Fibroblast of lung (primary cell): ENCODE results near the gene CDO1. TPM values are rescaled to one million over a fixed set of nuclear protein-coding genes. Genes with fewer than 3 reads are reported as not detected.

Source experiments
- DNase-seq, 2 donors: peaks; one replicate each; pipeline versions ENCODE4 v3.0.0 to v3.0.0-alpha.2; 2010; ENCODE audit warnings: low read depth in 2 of 2
- H2AFZ ChIP-seq: 2 replicates; pipeline ENCODE4 v1.5.1; 2012; ENCODE audit warnings: low read length, control low read depth, inconsistent platforms
- H3K27ac ChIP-seq: 2 replicates; pipeline ENCODE4 v1.5.1; 2011; ENCODE audit warnings: low read length, control low read depth; ENCODE audit not compliant: insufficient read depth
- H3K27me3 ChIP-seq: 2 replicates; pipeline ENCODE4 v1.5.1; 2011; ENCODE audit warnings: mild to moderate bottlenecking, low read length; ENCODE audit not compliant: control insufficient read depth, insufficient read depth
- H3K36me3 ChIP-seq: 2 replicates; pipeline ENCODE4 v1.5.1; 2011; ENCODE audit warnings: low read length; ENCODE audit not compliant: control insufficient read depth, insufficient read depth
- H3K4me1 ChIP-seq: 2 replicates; pipeline ENCODE4 v1.5.1; 2011; ENCODE audit warnings: low read length; ENCODE audit not compliant: control insufficient read depth, insufficient read depth; ENCODE audit errors: extremely low read depth
- H3K4me2 ChIP-seq: 2 replicates; pipeline ENCODE4 v1.5.1; 2011; ENCODE audit warnings: low read length, control low read depth; ENCODE audit not compliant: insufficient read depth; ENCODE audit errors: extremely low read depth
- H3K4me3 ChIP-seq, 4 experiments: fragments of 200-600 bp in 1 of 4; sonication (generic) in 1 of 4; replicated peaks in 1 of 4; 2 replicates each; pipeline ENCODE4 v1.5.1; 2011 to 2016; ENCODE audit warnings: low read length in 4 of 4, low read depth in 3 of 4, mild to moderate bottlenecking in 3 of 4, control low read depth in 2 of 4, inconsistent platforms in 1 of 4, mixed read lengths in 1 of 4; ENCODE audit not compliant: insufficient read depth in 1 of 4; ENCODE audit errors: control extremely low read depth in 1 of 4
- H3K79me2 ChIP-seq: 2 replicates; pipeline ENCODE4 v1.5.1; 2012; ENCODE audit warnings: mild to moderate bottlenecking, low read length, inconsistent platforms; ENCODE audit not compliant: control insufficient read depth, insufficient read depth
- H3K9ac ChIP-seq: 2 replicates; pipeline ENCODE4 v1.5.1; 2011; ENCODE audit warnings: mild to moderate bottlenecking, low read length, control low read depth; ENCODE audit not compliant: insufficient read depth
- H3K9me3 ChIP-seq: 2 replicates; pipeline ENCODE4 v1.5.1; 2012; ENCODE audit warnings: low read depth, low read length; ENCODE audit not compliant: control insufficient read depth, insufficient read depth
- H4K20me1 ChIP-seq: 2 replicates; pipeline ENCODE4 v1.5.1; 2011; ENCODE audit warnings: low read length; ENCODE audit not compliant: control insufficient read depth, insufficient read depth; ENCODE audit errors: extremely low read depth
- EZH2 ChIP-seq: IDR thresholded peaks from 2 replicates; pipeline ENCODE4 v1.5.1; 2012; ENCODE audit warnings: low read length, control low read depth, mild to moderate bottlenecking; ENCODE audit errors: missing control alignments
- polyA plus RNA-seq, 2 donors: library from polyadenylated mRNA; depleted of rRNA in 1 of 2; stranded (reverse) in 1 of 2; unstranded in 1 of 2; fragments of >200 nt; gene quantifications; 2 replicates each; pipeline ENCODE4 v1.2.1, GENCODE V29; 2011 to 2012; ENCODE audit warnings: missing spikeins in 1 of 2
- total RNA-seq: library from RNA; depleted of rRNA; stranded (reverse); fragments of >200 nt; gene quantifications from 2 replicates; pipeline ENCODE4 v1.2.1, GENCODE V29; 2014
- TF ChIP-seq, protein P1 (sequence below), 2 donors: IDR thresholded peaks in 1 of 2; conservative IDR thresholded peaks in 1 of 2; 1 replicate in 1 of 2; 2 replicates in 1 of 2; pipeline ENCODE4 v1.5.1; 2011 to 2012; ENCODE audit warnings: low read length in 2 of 2, control low read depth in 1 of 2, inconsistent platforms in 1 of 2, low read depth in 1 of 2, mild to moderate bottlenecking in 1 of 2

The CDO1 gene
- total and polyA plus RNA-seq, 2 donors (not counting 1 experiment from before 2014, with no cell fraction given): 0.85 to 6.9 TPM

DNA sequence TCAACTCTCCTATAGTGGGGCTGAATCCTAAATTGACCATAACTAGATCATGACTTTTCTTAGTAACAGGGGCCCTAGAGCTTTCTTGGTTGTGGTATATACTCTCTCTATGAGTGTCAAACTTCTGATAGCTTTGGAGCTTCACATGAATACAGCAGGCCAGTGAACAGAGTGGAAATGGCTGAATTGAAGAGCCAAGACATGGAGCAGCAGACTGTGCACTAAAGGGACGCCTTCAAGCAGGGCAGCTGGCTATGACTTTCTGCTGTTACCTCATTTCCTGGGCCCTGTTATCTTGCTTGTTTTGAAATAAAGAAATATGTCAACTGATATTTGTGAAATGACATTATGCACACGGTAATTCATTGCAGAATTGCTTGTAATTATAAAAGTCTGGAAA is 16.4 kb downstream of the CDO1 start:
- H3K27me3 ChIP-seq: no peaks in the 10 kb centered on the region
- H3K4me1 ChIP-seq: no peaks in the 10 kb centered on the region
- DNase-seq: no peak
- H3K79me2 ChIP-seq: no peaks in the 10 kb centered on the region
- H3K4me2 ChIP-seq: no peak overlapping the region
- no peaks in the 10 kb centered on the region for H4K20me1 ChIP-seq
- no peaks in the 10 kb centered on the region for H3K36me3 ChIP-seq
- no peak overlapping the region for H2AFZ ChIP-seq
- no peak overlapping the region for H3K27ac ChIP-seq
- no peak overlapping the region for H3K9ac ChIP-seq
- H3K9me3 ChIP-seq: no peaks in the 10 kb centered on the region
- H3K4me3 ChIP-seq: no peak overlapping the region
- TF ChIP-seq EZH2: no peak
- TF ChIP-seq, protein P1, sequence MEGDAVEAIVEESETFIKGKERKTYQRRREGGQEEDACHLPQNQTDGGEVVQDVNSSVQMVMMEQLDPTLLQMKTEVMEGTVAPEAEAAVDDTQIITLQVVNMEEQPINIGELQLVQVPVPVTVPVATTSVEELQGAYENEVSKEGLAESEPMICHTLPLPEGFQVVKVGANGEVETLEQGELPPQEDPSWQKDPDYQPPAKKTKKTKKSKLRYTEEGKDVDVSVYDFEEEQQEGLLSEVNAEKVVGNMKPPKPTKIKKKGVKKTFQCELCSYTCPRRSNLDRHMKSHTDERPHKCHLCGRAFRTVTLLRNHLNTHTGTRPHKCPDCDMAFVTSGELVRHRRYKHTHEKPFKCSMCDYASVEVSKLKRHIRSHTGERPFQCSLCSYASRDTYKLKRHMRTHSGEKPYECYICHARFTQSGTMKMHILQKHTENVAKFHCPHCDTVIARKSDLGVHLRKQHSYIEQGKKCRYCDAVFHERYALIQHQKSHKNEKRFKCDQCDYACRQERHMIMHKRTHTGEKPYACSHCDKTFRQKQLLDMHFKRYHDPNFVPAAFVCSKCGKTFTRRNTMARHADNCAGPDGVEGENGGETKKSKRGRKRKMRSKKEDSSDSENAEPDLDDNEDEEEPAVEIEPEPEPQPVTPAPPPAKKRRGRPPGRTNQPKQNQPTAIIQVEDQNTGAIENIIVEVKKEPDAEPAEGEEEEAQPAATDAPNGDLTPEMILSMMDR (conservative IDR thresholded peaks at IDR 0.05 in 1 of 2, IDR thresholded peaks at IDR 0.05 in 1 of 2; ENCODE audit: low read depth in 1 of 2, low read length in 2 of 2): no peak

- no peaks in the 10 kb centered on the region for H3K4me1 ChIP-seq
- H3K4me2 ChIP-seq: no peak overlapping the region
- DNase-seq: no peak
- no peaks in the 10 kb centered on the region for H4K20me1 ChIP-seq
- no peaks in the 10 kb centered on the region for H3K36me3 ChIP-seq
- H3K4me3 ChIP-seq: no peak overlapping the region
- no peak overlapping the region for H3K27ac ChIP-seq
- H3K27me3 ChIP-seq: no peaks in the 10 kb centered on the region
- TF ChIP-seq, protein P1 (conservative IDR thresholded peaks at IDR 0.05 in 1 of 2, IDR thresholded peaks at IDR 0.05 in 1 of 2; ENCODE audit: low read depth in 1 of 2, low read length in 2 of 2): no peak
- TF ChIP-seq EZH2: no peak
- no peaks in the 10 kb centered on the region for H3K9me3 ChIP-seq
- H2AFZ ChIP-seq: no peak overlapping the region
- H3K79me2 ChIP-seq: no peaks in the 10 kb centered on the region
- H3K9ac ChIP-seq: no peak overlapping the region
These were observed 18.2 kb downstream of the CDO1 start for GRCh38 chr5:115798252-115798651.

DNA sequence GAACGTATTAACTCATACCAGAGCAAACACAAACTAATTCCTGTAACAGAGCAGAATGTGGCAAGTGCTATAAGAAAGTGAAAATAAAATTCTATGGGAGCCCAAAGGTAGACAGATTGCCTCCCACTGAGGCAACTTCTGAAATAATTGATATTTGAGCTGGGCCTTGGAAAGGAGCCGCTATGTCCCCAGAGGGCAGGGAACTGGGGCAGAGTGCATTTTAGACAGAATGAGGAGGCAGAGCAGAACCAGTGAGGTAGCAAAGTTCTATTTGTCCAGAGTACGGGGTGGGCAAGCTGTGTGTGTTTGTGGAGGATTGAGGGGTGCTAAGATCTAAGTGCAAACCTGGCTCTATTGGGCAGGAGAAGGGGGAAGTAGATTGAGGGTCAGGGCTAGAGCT is 19.8 kb downstream of the CDO1 start:
- Histone ChIP-seq H3K36me3 (no peaks in the 10 kb centered on the region), H3K79me2 (no peaks in the 10 kb centered on the region), H3K4me2 (no peak overlapping the region), H3K9me3 (no peaks in the 10 kb centered on the region), H3K4me3 (no peak overlapping the region), H3K27ac (no peak overlapping the region), H3K9ac (no peak overlapping the region), H3K4me1 (no peaks in the 10 kb centered on the region), H4K20me1 (no peaks in the 10 kb centered on the region), H2AFZ (no peak overlapping the region), H3K27me3 (no peaks in the 10 kb centered on the region)
- TF ChIP-seq, protein P1 (conservative IDR thresholded peaks at IDR 0.05 in 1 of 2, IDR thresholded peaks at IDR 0.05 in 1 of 2; ENCODE audit: low read depth in 1 of 2, low read length in 2 of 2): no peak
- no peak for TF ChIP-seq EZH2
- DNase-seq: no peak
